ENCODE results near the gene LRRC4B.

LRRC4B gene

GRCh38 chr19:50551715-50552187 lies 16.5 kb downstream of the LRRC4B start:
- Histone ChIP-seq H3K27ac (ENCODE audit: low read depth, low read length) (no peak overlapping the region), H3K36me3 (ENCODE audit: control insufficient read depth in 1 of 2, insufficient read depth in 2 of 2, low read length in 2 of 2) (no peaks in the 10 kb centered on the region), H3K4me3 (ENCODE audit: low read depth in 1 of 2, low read length in 2 of 2) (no peak overlapping the region), H3K9ac (ENCODE audit: low read depth in 1 of 2, low read length in 2 of 2) (no peak overlapping the region), H3K27me3 (ENCODE audit: control insufficient read depth in 1 of 2, insufficient read depth in 2 of 2, low read length in 2 of 2) (peaks cover 12 to 24% of the 10 kb centered on the region in 2 donors), H3K4me1 (ENCODE audit: control insufficient read depth in 1 of 2, insufficient read depth in 2 of 2, low read length in 2 of 2) (peaks cover 0 to 6% of the 10 kb centered on the region in 2 donors), H3K9me3 (ENCODE audit: control insufficient read depth in 1 of 2, low read length in 2 of 2) (no peaks in the 10 kb centered on the region)

GRCh38 chr19:50551034-50551714 lies 17.1 kb downstream of the LRRC4B start:
- Histone ChIP-seq H3K27ac (ENCODE audit: low read depth, low read length) (no peak overlapping the region), H3K9ac (ENCODE audit: low read depth in 1 of 2, low read length in 2 of 2) (no peak overlapping the region), H3K4me3 (ENCODE audit: low read depth in 1 of 2, low read length in 2 of 2) (no peak overlapping the region), H3K9me3 (ENCODE audit: control insufficient read depth in 1 of 2, low read length in 2 of 2) (no peaks in the 10 kb centered on the region), H3K36me3 (ENCODE audit: control insufficient read depth in 1 of 2, insufficient read depth in 2 of 2, low read length in 2 of 2) (no peaks in the 10 kb centered on the region), H3K27me3 (ENCODE audit: control insufficient read depth in 1 of 2, insufficient read depth in 2 of 2, low read length in 2 of 2) (peaks cover 12 to 20% of the 10 kb centered on the region in 2 donors), H3K4me1 (ENCODE audit: control insufficient read depth in 1 of 2, insufficient read depth in 2 of 2, low read length in 2 of 2) (peaks cover 0 to under 1% of the 10 kb centered on the region in 2 donors)

GRCh38 chr19:50550594-50550966 lies 17.7 kb downstream of the LRRC4B start:
- Histone ChIP-seq H3K36me3 (ENCODE audit: control insufficient read depth in 1 of 2, insufficient read depth in 2 of 2, low read length in 2 of 2) (no peaks in the 10 kb centered on the region), H3K4me3 (ENCODE audit: low read depth in 1 of 2, low read length in 2 of 2) (no peak overlapping the region), H3K9me3 (ENCODE audit: control insufficient read depth in 1 of 2, low read length in 2 of 2) (no peaks in the 10 kb centered on the region), H3K27me3 (ENCODE audit: control insufficient read depth in 1 of 2, insufficient read depth in 2 of 2, low read length in 2 of 2) (peaks cover 6 to 20% of the 10 kb centered on the region in 2 donors), H3K27ac (ENCODE audit: low read depth, low read length) (no peak overlapping the region), H3K9ac (ENCODE audit: low read depth in 1 of 2, low read length in 2 of 2) (no peak overlapping the region), H3K4me1 (ENCODE audit: control insufficient read depth in 1 of 2, insufficient read depth in 2 of 2, low read length in 2 of 2) (no peaks in the 10 kb centered on the region)

GRCh38 chr19:50549927-50550593 lies 18.2 kb downstream of the LRRC4B start:
- H3K9ac ChIP-seq (ENCODE audit: low read depth in 1 of 2, low read length in 2 of 2): no peak overlapping the region
- no peaks in the 10 kb centered on the region for H3K36me3 ChIP-seq (ENCODE audit: control insufficient read depth in 1 of 2, insufficient read depth in 2 of 2, low read length in 2 of 2)
- peaks cover 1 to 15% of the 10 kb centered on the region in 2 donors for H3K27me3 ChIP-seq (ENCODE audit: control insufficient read depth in 1 of 2, insufficient read depth in 2 of 2, low read length in 2 of 2)
- no peaks in the 10 kb centered on the region for H3K4me1 ChIP-seq (ENCODE audit: control insufficient read depth in 1 of 2, insufficient read depth in 2 of 2, low read length in 2 of 2)
- no peak overlapping the region for H3K27ac ChIP-seq (ENCODE audit: low read depth, low read length)
- no peaks in the 10 kb centered on the region for H3K9me3 ChIP-seq (ENCODE audit: control insufficient read depth in 1 of 2, low read length in 2 of 2)
- no peak overlapping the region for H3K4me3 ChIP-seq (ENCODE audit: low read depth in 1 of 2, low read length in 2 of 2)

GRCh38 chr19:50549059-50549926 lies 18.9 kb downstream of the LRRC4B start:
- Histone ChIP-seq H3K4me3 (ENCODE audit: low read depth in 1 of 2, low read length in 2 of 2) (no peak overlapping the region), H3K4me1 (ENCODE audit: control insufficient read depth in 1 of 2, insufficient read depth in 2 of 2, low read length in 2 of 2) (no peaks in the 10 kb centered on the region), H3K27ac (ENCODE audit: low read depth, low read length) (no peak overlapping the region), H3K36me3 (ENCODE audit: control insufficient read depth in 1 of 2, insufficient read depth in 2 of 2, low read length in 2 of 2) (no peaks in the 10 kb centered on the region), H3K27me3 (ENCODE audit: control insufficient read depth in 1 of 2, insufficient read depth in 2 of 2, low read length in 2 of 2) (peaks cover 0 to 8% of the 10 kb centered on the region in 2 donors), H3K9me3 (ENCODE audit: control insufficient read depth in 1 of 2, low read length in 2 of 2) (no peaks in the 10 kb centered on the region), H3K9ac (ENCODE audit: low read depth in 1 of 2, low read length in 2 of 2) (no peak overlapping the region)

- H3K27ac ChIP-seq (ENCODE audit: low read depth, low read length): no peak overlapping the region
- no peaks in the 10 kb centered on the region for H3K4me1 ChIP-seq (ENCODE audit: control insufficient read depth in 1 of 2, insufficient read depth in 2 of 2, low read length in 2 of 2)
- H3K36me3 ChIP-seq (ENCODE audit: control insufficient read depth in 1 of 2, insufficient read depth in 2 of 2, low read length in 2 of 2): no peaks in the 10 kb centered on the region
- peaks cover 0 to 5% of the 10 kb centered on the region in 2 donors for H3K27me3 ChIP-seq (ENCODE audit: control insufficient read depth in 1 of 2, insufficient read depth in 2 of 2, low read length in 2 of 2)
- no peaks in the 10 kb centered on the region for H3K9me3 ChIP-seq (ENCODE audit: control insufficient read depth in 1 of 2, low read length in 2 of 2)
- H3K9ac ChIP-seq (ENCODE audit: low read depth in 1 of 2, low read length in 2 of 2): no peak overlapping the region
- H3K4me3 ChIP-seq (ENCODE audit: low read depth in 1 of 2, low read length in 2 of 2): no peak overlapping the region
Observed at GRCh38 chr19:50548191-50549058, 19.8 kb downstream of the LRRC4B start.

GRCh38 chr19:50547385-50548190 lies 20.6 kb downstream of the LRRC4B start:
- H3K27me3 ChIP-seq (ENCODE audit: control insufficient read depth in 1 of 2, insufficient read depth in 2 of 2, low read length in 2 of 2): no peaks in the 10 kb centered on the region
- H3K36me3 ChIP-seq (ENCODE audit: control insufficient read depth in 1 of 2, insufficient read depth in 2 of 2, low read length in 2 of 2): no peaks in the 10 kb centered on the region
- no peak overlapping the region for H3K4me3 ChIP-seq (ENCODE audit: low read depth in 1 of 2, low read length in 2 of 2)
- H3K27ac ChIP-seq (ENCODE audit: low read depth, low read length): no peak overlapping the region
- H3K9ac ChIP-seq (ENCODE audit: low read depth in 1 of 2, low read length in 2 of 2): no peak overlapping the region
- H3K9me3 ChIP-seq (ENCODE audit: control insufficient read depth in 1 of 2, low read length in 2 of 2): no peaks in the 10 kb centered on the region
- no peaks in the 10 kb centered on the region for H3K4me1 ChIP-seq (ENCODE audit: control insufficient read depth in 1 of 2, insufficient read depth in 2 of 2, low read length in 2 of 2)

GRCh38 chr19:50546527-50547221 lies 21.6 kb downstream of the LRRC4B start:
- Histone ChIP-seq H3K4me1 (ENCODE audit: control insufficient read depth in 1 of 2, insufficient read depth in 2 of 2, low read length in 2 of 2) (no peaks in the 10 kb centered on the region), H3K27me3 (ENCODE audit: control insufficient read depth in 1 of 2, insufficient read depth in 2 of 2, low read length in 2 of 2) (no peaks in the 10 kb centered on the region), H3K36me3 (ENCODE audit: control insufficient read depth in 1 of 2, insufficient read depth in 2 of 2, low read length in 2 of 2) (no peaks in the 10 kb centered on the region), H3K4me3 (ENCODE audit: low read depth in 1 of 2, low read length in 2 of 2) (no peak overlapping the region), H3K27ac (ENCODE audit: low read depth, low read length) (no peak overlapping the region), H3K9me3 (ENCODE audit: control insufficient read depth in 1 of 2, low read length in 2 of 2) (no peaks in the 10 kb centered on the region), H3K9ac (ENCODE audit: low read depth in 1 of 2, low read length in 2 of 2) (no peak overlapping the region)
